DND-41 (cell line): ENCODE measurements around the gene NCOR2.

Experiments
- ATAC-seq: fragments of 200-7000 bp; cut with Tn5 transposase; 3 replicates; pipeline ENCODE4 v1.9.1; 2021; ENCODE audit warnings: low read depth; ENCODE audit not compliant: insufficient read depth
- DNase-seq: peaks from one replicate; pipeline ENCODE4 v3.0.0-alpha.2; 2020
- H2AFZ ChIP-seq: 2 replicates; pipeline ENCODE4 v1.6.0; 2012; ENCODE audit warnings: low read depth, low read length
- H3K27ac ChIP-seq: 2 replicates; pipeline ENCODE4 v1.5.1; 2012; ENCODE audit warnings: low read length, inconsistent platforms
- H3K27me3 ChIP-seq: fragments of 200-600 bp; sonication (generic); 2 replicates; pipeline ENCODE4 v1.6.0; 2012; ENCODE audit warnings: low read length, mild to moderate bottlenecking, inconsistent platforms; ENCODE audit not compliant: insufficient read depth, poor library complexity
- H3K36me3 ChIP-seq: 2 replicates; pipeline ENCODE4 v1.5.1; 2012; ENCODE audit warnings: low read length, inconsistent platforms; ENCODE audit not compliant: insufficient read depth
- H3K4me1 ChIP-seq: 2 replicates; pipeline ENCODE4 v1.5.1; 2012; ENCODE audit warnings: mild to moderate bottlenecking, low read length; ENCODE audit not compliant: insufficient read depth
- H3K4me2 ChIP-seq: 2 replicates; pipeline ENCODE4 v1.6.0; 2012; ENCODE audit warnings: mild to moderate bottlenecking, moderate library complexity, low read length, inconsistent platforms; ENCODE audit not compliant: insufficient read depth
- H3K4me3 ChIP-seq, 2 experiments: fragments of 200-600 bp in 1 of 2; shearing (Covaris generic) in 1 of 2; 2 replicates each; pipeline ENCODE4 v1.5.1; 2012 to 2016; ENCODE audit warnings: inconsistent platforms in 2 of 2, low read length in 2 of 2, mild to moderate bottlenecking in 2 of 2, low read depth in 1 of 2, moderate library complexity in 1 of 2
- H3K79me2 ChIP-seq: 2 replicates; pipeline ENCODE4 v1.6.0; 2012; ENCODE audit warnings: low read length, inconsistent platforms; ENCODE audit not compliant: insufficient read depth
- H3K9ac ChIP-seq: 2 replicates; pipeline ENCODE4 v1.6.0; 2012; ENCODE audit warnings: low read depth, mild to moderate bottlenecking, inconsistent platforms, low read length, moderate library complexity
- H3K9me3 ChIP-seq: 2 replicates; pipeline ENCODE4 v1.5.1; 2012; ENCODE audit warnings: low read length, moderate library complexity, mild to moderate bottlenecking, inconsistent platforms; ENCODE audit not compliant: insufficient read depth, severe bottlenecking
- H4K20me1 ChIP-seq: 2 replicates; pipeline ENCODE4 v1.6.0; 2012; ENCODE audit warnings: low read length; ENCODE audit not compliant: insufficient read depth
- EZH2 ChIP-seq: IDR thresholded peaks from 3 replicates; pipeline ENCODE4 v1.6.1; 2012; ENCODE audit warnings: borderline replicate concordance, low read depth, mild to moderate bottlenecking, moderate library complexity, low read length, inconsistent platforms; ENCODE audit not compliant: severe bottlenecking
- TF ChIP-seq, protein P1 (sequence below): IDR thresholded peaks from 2 replicates; pipeline ENCODE4 v1.5.1; 2012; ENCODE audit warnings: borderline replicate concordance, low read length, moderate library complexity, mild to moderate bottlenecking; ENCODE audit not compliant: poor library complexity, severe bottlenecking; ENCODE audit errors: extremely low read depth

NCOR2 gene

DNA sequence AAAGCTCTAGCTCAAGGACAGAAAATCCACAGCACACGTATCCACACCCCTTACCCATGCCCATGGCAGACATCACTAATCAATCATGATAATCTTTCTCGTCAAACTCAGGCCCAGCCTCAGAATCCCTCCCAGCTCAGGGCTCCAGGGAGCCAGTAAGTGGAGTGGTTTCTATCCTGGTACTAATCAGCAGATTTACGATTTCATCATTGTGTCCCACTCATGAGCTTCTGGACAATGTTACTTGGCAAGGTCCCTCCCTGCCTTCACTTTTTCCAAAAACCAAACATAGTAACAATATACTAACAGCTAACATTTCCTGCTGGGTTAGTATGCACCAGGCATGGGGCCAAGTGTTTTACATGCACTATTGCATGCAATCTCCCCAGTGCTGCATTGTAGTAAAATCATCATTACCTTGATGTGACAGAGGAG, 45.8 kb upstream of the NCOR2 start:
- no peak overlapping the region for H3K27ac ChIP-seq
- TF ChIP-seq, protein P1, sequence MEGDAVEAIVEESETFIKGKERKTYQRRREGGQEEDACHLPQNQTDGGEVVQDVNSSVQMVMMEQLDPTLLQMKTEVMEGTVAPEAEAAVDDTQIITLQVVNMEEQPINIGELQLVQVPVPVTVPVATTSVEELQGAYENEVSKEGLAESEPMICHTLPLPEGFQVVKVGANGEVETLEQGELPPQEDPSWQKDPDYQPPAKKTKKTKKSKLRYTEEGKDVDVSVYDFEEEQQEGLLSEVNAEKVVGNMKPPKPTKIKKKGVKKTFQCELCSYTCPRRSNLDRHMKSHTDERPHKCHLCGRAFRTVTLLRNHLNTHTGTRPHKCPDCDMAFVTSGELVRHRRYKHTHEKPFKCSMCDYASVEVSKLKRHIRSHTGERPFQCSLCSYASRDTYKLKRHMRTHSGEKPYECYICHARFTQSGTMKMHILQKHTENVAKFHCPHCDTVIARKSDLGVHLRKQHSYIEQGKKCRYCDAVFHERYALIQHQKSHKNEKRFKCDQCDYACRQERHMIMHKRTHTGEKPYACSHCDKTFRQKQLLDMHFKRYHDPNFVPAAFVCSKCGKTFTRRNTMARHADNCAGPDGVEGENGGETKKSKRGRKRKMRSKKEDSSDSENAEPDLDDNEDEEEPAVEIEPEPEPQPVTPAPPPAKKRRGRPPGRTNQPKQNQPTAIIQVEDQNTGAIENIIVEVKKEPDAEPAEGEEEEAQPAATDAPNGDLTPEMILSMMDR, result no peak
- no peak for TF ChIP-seq EZH2
- DNase-seq (no peak), ATAC-seq (no peak)
- H3K4me3 ChIP-seq, result no peak overlapping the region
- no peak overlapping the region for H3K4me2 ChIP-seq
- H3K9me3 ChIP-seq, result no peaks in the 10 kb centered on the region
- H3K27me3 ChIP-seq, result no peaks in the 10 kb centered on the region
- H3K36me3 ChIP-seq, result no peaks in the 10 kb centered on the region
- H3K79me2 ChIP-seq, result no peaks in the 10 kb centered on the region
- H3K4me1 ChIP-seq, result peaks cover 21% of the 10 kb centered on the region
- H4K20me1 ChIP-seq, result peaks cover 21% of the 10 kb centered on the region
- no peak overlapping the region for H2AFZ ChIP-seq
- no peak overlapping the region for H3K9ac ChIP-seq

DNA sequence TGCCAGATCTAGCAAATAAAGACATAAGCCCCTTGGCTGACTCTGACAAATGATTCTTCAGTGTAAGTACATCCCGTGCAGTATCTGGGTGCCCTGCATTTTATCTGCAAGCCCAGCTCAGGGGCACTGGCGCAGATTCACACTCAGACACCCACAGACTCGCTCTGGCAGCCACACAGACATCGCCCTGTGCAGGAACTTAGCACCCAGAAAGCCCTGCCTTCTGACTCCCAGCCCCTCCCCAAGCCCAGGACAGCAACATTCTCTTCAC, 44.9 kb upstream of the NCOR2 start:
- DNase-seq, result no peak
- Histone ChIP-seq H3K36me3 (no peaks in the 10 kb centered on the region), H3K9ac (no peak overlapping the region), H3K9me3 (no peaks in the 10 kb centered on the region), H3K4me3 (no peak overlapping the region), H3K4me2 (no peak overlapping the region), H3K27me3 (no peaks in the 10 kb centered on the region), H2AFZ (no peak overlapping the region), H3K79me2 (no peaks in the 10 kb centered on the region), H3K27ac (no peak overlapping the region), H3K4me1 (peaks cover 22% of the 10 kb centered on the region), H4K20me1 (peaks cover 23% of the 10 kb centered on the region)
- no peak for ATAC-seq
- TF ChIP-seq, protein P1, result no peak
- TF ChIP-seq EZH2, result no peak

DNA sequence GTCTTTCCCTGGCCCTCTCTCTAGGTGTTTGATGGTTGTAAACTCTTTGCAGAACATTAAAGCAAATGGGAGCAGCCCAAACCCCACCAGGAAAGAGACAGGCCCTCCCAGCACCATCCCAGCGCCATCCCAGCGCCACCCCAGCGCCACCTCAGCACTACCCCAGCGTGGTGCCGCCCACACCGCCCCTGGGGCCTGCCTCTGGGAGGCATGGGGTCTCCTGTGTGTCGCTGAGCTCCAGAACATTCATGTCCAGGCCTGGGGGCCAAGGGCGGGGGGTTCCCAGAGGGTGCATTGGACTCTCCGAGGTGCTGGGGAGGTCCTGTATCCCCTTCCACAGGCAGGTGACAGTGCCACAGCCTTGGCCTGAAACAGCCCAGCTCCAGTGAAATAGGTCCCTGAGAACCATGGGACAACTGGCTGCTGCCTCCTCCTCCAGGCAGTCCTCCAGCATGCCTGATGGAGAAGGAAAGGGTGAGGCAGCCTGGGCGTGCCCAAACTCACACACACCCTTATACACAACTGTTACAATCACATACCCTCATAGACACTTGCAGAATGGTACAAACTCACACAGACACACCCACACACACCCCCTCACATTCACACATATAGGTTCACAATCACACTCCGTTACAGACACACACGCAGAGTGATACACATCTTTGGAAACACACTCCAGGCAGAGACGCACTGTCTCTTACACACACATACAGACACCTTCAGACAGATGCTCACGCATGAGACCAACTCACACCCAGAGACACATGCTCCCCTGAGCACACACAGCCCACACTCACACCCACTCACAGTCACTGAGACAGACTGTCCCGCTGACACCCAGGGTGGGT, 44.4 kb upstream of the NCOR2 start:
- H3K9ac ChIP-seq, result no peak overlapping the region
- no peak overlapping the region for H3K4me2 ChIP-seq

More for the DNA sequence above, 44.4 kb upstream of the NCOR2 start:
- Histone ChIP-seq H4K20me1 (peaks cover 23% of the 10 kb centered on the region), H3K27me3 (no peaks in the 10 kb centered on the region), H3K79me2 (no peaks in the 10 kb centered on the region), H3K27ac (no peak overlapping the region), H3K4me1 (peaks cover 22% of the 10 kb centered on the region), H3K9me3 (no peaks in the 10 kb centered on the region), H2AFZ (no peak overlapping the region), H3K36me3 (no peaks in the 10 kb centered on the region), H3K4me3 (no peak overlapping the region)
- ATAC-seq, result no peak
- TF ChIP-seq, protein P1, result no peak
- no peak for TF ChIP-seq EZH2
- DNase-seq, result no peak
